ENCODE results near the gene ELF1.

GRCh38 chr13:40966298-40966697, 52.8 kb downstream of the ELF1 start:
- TF ChIP-seq CTCF (IDR thresholded peaks at IDR 0.05) (no peak), POLR2AphosphoS5 (IDR thresholded peaks at IDR 0.05) (no peak)
